K562 (cell line): ENCODE data around the gene ANGPTL7. TPM values are rescaled to one million over a fixed set of nuclear protein-coding genes. Genes with fewer than 3 reads are reported as not detected.

Experiments
- ATAC-seq: fragments of 200-7000 bp; cut with Tn5 transposase; 3 replicates; pipeline ENCODE4 v1.9.1; 2020; ENCODE audit warnings: moderate library complexity
- BruUV-seq: library from RNA; stranded (reverse); fragments of 400-500 nt; replicated peaks from 2 replicates; lab custom pipeline; 2021; lab: Mats Ljungman, UMichigan
- CTCF ChIA-PET: fragments of 300-600 bp; formaldehyde crosslinking; extraction: SDS; loops from one replicate; lab custom pipeline; 2021; ENCODE audit warnings: low intra/inter-chr PET ratio; lab: Yijun Ruan, JAX
- POLR2A ChIA-PET: fragments of 300-600, 350-650 bp; sonication (Branson Sonifier 250); formaldehyde crosslinking; extraction: SDS; loops from one replicate; lab custom pipeline; 2021; ENCODE audit warnings: antibody characterized with exemption, inconsistent platforms; lab: Yijun Ruan, JAX
- DNase-seq, 4 experiments: peaks; one replicate each; pipeline versions ENCODE4 v3.0.0 to v3.0.0-alpha.2; 2011 to 2018; ENCODE audit warnings: low spot score in 3 of 4, mixed read lengths in 3 of 4; ENCODE audit errors: extremely low read depth in 1 of 4
- FAIRE-seq: peaks from 2 replicates; lab custom pipeline; 2011; peaks lifted over from hg19 to GRCh38; lab: Jason Lieb, UNC
- H2AFZ ChIP-seq: 2 replicates; pipeline ENCODE4 v1.6.0; 2011; ENCODE audit warnings: low read depth, low read length, control low read depth, inconsistent platforms
- H3K27ac ChIP-seq: fragments of 200-600 bp; 3 replicates; pipeline ENCODE4 v1.8.0; 2011; ENCODE audit warnings: low read depth, mild to moderate bottlenecking, control low read depth, inconsistent platforms, low read length, moderate library complexity, mixed read lengths; ENCODE audit errors: extremely low read depth
- H3K27me3 ChIP-seq, 2 experiments: fragments of 300-600 bp in 1 of 2; 2 replicates in 1 of 2; 3 replicates in 1 of 2; pipeline versions ENCODE4 v1.6.0 to v1.8.0; 2011; ENCODE audit warnings: inconsistent platforms in 2 of 2, low read length in 2 of 2, mild to moderate bottlenecking in 1 of 2, mixed read lengths in 1 of 2, moderate library complexity in 1 of 2; ENCODE audit not compliant: control insufficient read depth in 2 of 2, insufficient read depth in 2 of 2
- H3K36me3 ChIP-seq: fragments of 300-600 bp; 3 replicates; pipeline ENCODE4 v1.8.0; 2011; ENCODE audit warnings: mild to moderate bottlenecking, low read length, inconsistent platforms; ENCODE audit not compliant: control insufficient read depth, insufficient read depth
- H3K4me1 ChIP-seq, 2 experiments: fragments of 200-600 bp in 1 of 2; replicated peaks in 1 of 2; 2 replicates in 1 of 2; 3 replicates in 1 of 2; pipeline versions ENCODE4 v1.5.1 to v1.8.0; 2011; ENCODE audit warnings: inconsistent platforms in 2 of 2, low read length in 2 of 2, mild to moderate bottlenecking in 1 of 2, mixed read lengths in 1 of 2, moderate library complexity in 1 of 2; ENCODE audit not compliant: control insufficient read depth in 2 of 2, insufficient read depth in 2 of 2
- H3K4me2 ChIP-seq: 2 replicates; pipeline ENCODE4 v1.6.1; 2011; ENCODE audit warnings: low read length, control low read depth, inconsistent platforms, mixed read lengths; ENCODE audit not compliant: insufficient read depth
- H3K4me3 ChIP-seq: fragments of 200-600 bp; sonication (generic), shearing (Covaris generic); 2 replicates; pipeline ENCODE4 v1.5.1; 2016; ENCODE audit warnings: control low read depth, inconsistent platforms
- H3K79me2 ChIP-seq: fragments of 200-600 bp; 3 replicates; pipeline ENCODE4 v1.8.0; 2011; ENCODE audit warnings: low read length, inconsistent platforms; ENCODE audit not compliant: control insufficient read depth, insufficient read depth
- H3K9ac ChIP-seq, 2 experiments: 2 replicates each; pipeline versions ENCODE4 v1.6.0 to v1.6.1; 2011; ENCODE audit warnings: low read depth in 2 of 2, low read length in 2 of 2, control low read depth in 1 of 2, inconsistent platforms in 1 of 2, mild to moderate bottlenecking in 1 of 2, mixed read lengths in 1 of 2; ENCODE audit not compliant: insufficient read depth in 1 of 2
- H3K9me1 ChIP-seq: one replicate; pipeline ENCODE4 v1.6.0; 2011; ENCODE audit warnings: inconsistent platforms, mild to moderate bottlenecking, low read length, moderate library complexity; ENCODE audit not compliant: control insufficient read depth, insufficient read depth
- H3K9me3 ChIP-seq: replicated peaks from 2 replicates; pipeline ENCODE4 v1.5.1; 2011; ENCODE audit warnings: low read depth, low read length, inconsistent platforms; ENCODE audit not compliant: control insufficient read depth, insufficient read depth
- H4K20me1 ChIP-seq: replicated peaks from 2 replicates; pipeline ENCODE4 v1.6.1; 2011; ENCODE audit warnings: low read length, inconsistent platforms, mixed read lengths; ENCODE audit not compliant: control insufficient read depth, insufficient read depth
- CBFA2T2 ChIP-seq: fragments of 450-650 bp; conservative IDR thresholded peaks from 2 replicates; pipeline ENCODE4 v1.6.1; 2017; ENCODE audit warnings: mild to moderate bottlenecking
- MCM7 ChIP-seq, 2 experiments: fragments of 450-650 bp; IDR thresholded peaks; 2 replicates each; pipeline ENCODE4 v1.6.1; 2016 to 2018
- NFIC ChIP-seq: fragments of 450-650 bp; IDR thresholded peaks from 2 replicates; pipeline ENCODE4 v1.6.1; 2017; ENCODE audit warnings: mild to moderate bottlenecking, inconsistent platforms
- PHF20 ChIP-seq: fragments of 450-650 bp; IDR thresholded peaks from 2 replicates; pipeline ENCODE4 v1.6.1; 2018; ENCODE audit not compliant: partially characterized antibody
- PHF8 ChIP-seq: fragments of 200-600 bp; sonication (generic); IDR thresholded peaks from 2 replicates; pipeline ENCODE4 v1.6.1; 2012; ENCODE audit warnings: mixed run types, mild to moderate bottlenecking, inconsistent platforms, low read length, moderate library complexity, borderline replicate concordance
- ZZZ3 ChIP-seq: fragments of 450-650 bp; IDR thresholded peaks from 2 replicates; pipeline ENCODE4 v1.6.1; 2016; ENCODE audit warnings: antibody characterized with exemption, mild to moderate bottlenecking, moderate library complexity
- WGBS: fragments of 100-300 bp; shearing (Covaris generic); methylation state at CpG from one replicate; pipeline ENCODE4 v1.1.6; 2016; ENCODE audit warnings: low coverage, mixed read lengths; ENCODE audit not compliant: insufficient coverage; ENCODE audit errors: missing lambda C conversion rate; 5-methylcytosine and 5-hydroxymethylcytosine counted together
- in situ Hi-C: fragments of 300-500 bp; cut with MboI; formaldehyde crosslinking; loops from 4 replicates; pipeline ENCODE4 v1.15.0; 2018; ENCODE audit warnings: inconsistent platforms, mixed read lengths
- intact Hi-C: fragments of 100-400 bp; cut with micrococcal nuclease; formaldehyde crosslinking; loops from 2 replicates; pipeline ENCODE4 v1.14.2; 2022
- polyA plus RNA-seq, 8 experiments: library from polyadenylated mRNA; depleted of rRNA in 4 of 8; stranded (reverse) in 5 of 8; unstranded in 3 of 8; fragments of >200 nt; fragmentation: Nextera tagmentation in 2 of 8; fragmentation: Illumina TruSeq in 1 of 8; extraction: Ambion mirVana in 2 of 8; extraction: Trizol in 1 of 8; gene quantifications; 2 replicates each; pipeline versions ENCODE4 v1.2.1 to v1.2.3, GENCODE V29; 2011 to 2014; ENCODE audit warnings: inconsistent platforms in 1 of 8, missing spikeins in 1 of 8
- total RNA-seq, 7 experiments: library from RNA; depleted of rRNA in 6 of 7; stranded (reverse); fragments of >200 nt in 6 of 7; fragmentation: Illumina TruSeq in 2 of 7; extraction: Trizol in 2 of 7; gene quantifications; 2 replicates each; pipeline versions ENCODE4 v1.2.1 to v1.2.3, GENCODE V29; 2011 to 2021; ENCODE audit warnings: low replicate concordance in 1 of 7
- TF ChIP-seq, protein P1 (sequence below): IDR thresholded peaks from 2 replicates; pipeline ENCODE4 v1.6.1; 2016; ENCODE audit warnings: missing genetic modification characterization, missing compliant biosample characterization
- TF ChIP-seq, protein P2 (sequence below): sonication (generic); formaldehyde crosslinking; IDR thresholded peaks from 2 replicates; pipeline ENCODE4 v1.8.0; 2022; ENCODE audit warnings: mild to moderate bottlenecking, missing genetic modification reagents
- TF ChIP-seq, protein P3 (sequence below), 2 experiments: fragments of 450-650 bp in 1 of 2; IDR thresholded peaks; 2 replicates each; pipeline ENCODE4 v1.6.1; 2011 to 2017; ENCODE audit warnings: low read depth in 2 of 2, antibody characterized with exemption in 1 of 2, borderline replicate concordance in 1 of 2, low read length in 1 of 2, mild to moderate bottlenecking in 1 of 2, mixed read lengths in 1 of 2; ENCODE audit not compliant: control insufficient read depth in 1 of 2

The ANGPTL7 gene
- total and polyA plus RNA-seq, 9 of the 15 experiments (the other 6 are each of a cell fraction or from before 2014, with no cell fraction given): not detected

DNA sequence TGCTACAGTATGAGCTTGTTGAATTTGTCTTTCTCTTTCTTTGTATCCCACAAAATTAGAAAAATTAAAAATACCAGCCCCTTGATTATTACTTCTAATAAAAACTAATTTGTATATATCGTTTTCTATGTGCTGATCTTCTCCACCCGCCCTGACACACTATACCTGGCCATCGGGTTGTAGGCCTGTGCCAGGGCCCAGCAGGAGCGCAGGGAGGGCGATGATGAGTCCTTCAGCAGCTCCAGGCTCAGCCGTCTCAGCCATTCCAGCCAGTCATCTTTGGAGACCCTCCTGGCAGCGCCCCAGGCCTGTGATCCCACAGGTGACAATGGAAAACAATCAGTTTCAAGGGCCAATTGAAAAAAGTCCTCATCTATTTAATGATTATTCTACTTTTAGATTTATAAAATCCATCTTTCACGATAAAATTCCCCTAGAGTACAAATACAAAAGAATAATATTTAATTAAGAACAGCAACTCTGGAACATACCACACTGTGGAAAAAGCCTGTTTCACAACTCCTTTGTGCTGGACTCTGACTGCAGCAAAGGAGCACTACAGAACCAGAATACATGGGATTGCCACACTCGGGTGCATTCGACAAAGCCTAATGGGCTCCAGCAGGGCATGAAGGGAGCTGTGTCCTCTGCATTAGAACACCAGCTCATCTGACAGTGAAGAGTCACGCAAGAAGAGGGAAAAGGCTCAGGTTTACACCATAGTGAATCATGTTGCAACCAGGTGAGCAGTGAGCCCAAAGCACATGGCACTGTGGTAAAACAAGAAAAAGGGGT lies 15.4 kb downstream of the ANGPTL7 start (continued):
- TF ChIP-seq, protein P1, sequence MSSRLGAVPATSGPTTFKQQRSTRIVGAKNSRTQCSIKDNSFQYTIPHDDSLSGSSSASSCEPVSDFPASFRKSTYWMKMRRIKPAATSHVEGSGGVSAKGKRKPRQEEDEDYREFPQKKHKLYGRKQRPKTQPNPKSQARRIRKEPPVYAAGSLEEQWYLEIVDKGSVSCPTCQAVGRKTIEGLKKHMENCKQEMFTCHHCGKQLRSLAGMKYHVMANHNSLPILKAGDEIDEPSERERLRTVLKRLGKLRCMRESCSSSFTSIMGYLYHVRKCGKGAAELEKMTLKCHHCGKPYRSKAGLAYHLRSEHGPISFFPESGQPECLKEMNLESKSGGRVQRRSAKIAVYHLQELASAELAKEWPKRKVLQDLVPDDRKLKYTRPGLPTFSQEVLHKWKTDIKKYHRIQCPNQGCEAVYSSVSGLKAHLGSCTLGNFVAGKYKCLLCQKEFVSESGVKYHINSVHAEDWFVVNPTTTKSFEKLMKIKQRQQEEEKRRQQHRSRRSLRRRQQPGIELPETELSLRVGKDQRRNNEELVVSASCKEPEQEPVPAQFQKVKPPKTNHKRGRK (tag): no peak
- TF ChIP-seq, all 486 proteins: peak for 0

DNA sequence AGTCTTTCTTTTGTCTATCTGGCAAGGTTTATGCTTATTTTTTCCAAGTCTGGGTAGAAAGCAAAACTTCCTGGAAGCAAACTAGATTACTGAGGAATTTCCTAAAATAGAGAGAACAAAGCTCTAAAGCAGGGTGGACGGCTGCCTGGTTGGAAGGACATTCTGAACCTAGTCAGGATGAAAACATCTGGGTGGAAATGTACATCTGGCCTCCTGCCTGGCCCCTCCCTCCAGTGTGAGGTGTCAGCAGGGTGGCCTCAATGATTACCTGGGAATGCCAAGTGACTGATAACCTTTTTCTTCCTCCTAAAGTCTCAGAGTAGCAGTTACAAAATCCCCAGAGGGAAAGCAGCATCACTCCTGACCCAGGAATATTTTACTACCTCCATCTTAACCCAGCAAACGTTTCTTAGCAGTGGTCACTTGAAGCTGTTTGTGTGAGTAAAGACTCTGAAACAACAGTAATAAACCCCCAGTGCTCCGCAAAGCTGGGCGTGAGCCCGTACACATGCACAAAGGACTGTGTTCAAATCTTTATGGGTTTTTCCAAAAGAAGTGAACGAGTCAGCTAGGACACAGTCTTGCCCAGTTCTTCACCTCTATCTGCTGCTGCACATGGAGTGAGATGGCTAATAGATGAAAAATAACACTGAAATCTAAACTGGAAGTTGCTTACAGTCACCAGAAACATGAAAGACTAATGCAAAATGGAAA lies 18.9 kb downstream of the ANGPTL7 start:
- no peak for DNase-seq
- 75% methylated on average over 6 of the region's 6 CpGs for WGBS
- Histone ChIP-seq H3K36me3 (peaks cover 97% of the 10 kb centered on the region), H3K4me1 (no peaks in the 10 kb centered on the region), H3K4me3 (no peak overlapping the region), H3K4me2 (no peak overlapping the region), H3K27me3 (no peaks in the 10 kb centered on the region), H3K9me1 (peaks cover 2% of the 10 kb centered on the region), H3K9me3 (no peaks in the 10 kb centered on the region), H3K79me2 (no peaks in the 10 kb centered on the region), H2AFZ (no peak overlapping the region), H3K9ac (no peak overlapping the region), H3K27ac (no peak overlapping the region), H4K20me1 (no peaks in the 10 kb centered on the region)
- intact Hi-C loops (no loop called here), in situ Hi-C loops (no loop called here)
- ChIA-PET CTCF (no interaction called here), POLR2A (interaction anchor here (0.6 to 1.3 kb wide), 6 partner anchors 15 to 878 kb away, joined by 3 to 6 read pairs (median 3); no protein-coding TSS in a partner anchor)
- no TSS peak for BruUV-seq
- ATAC-seq: no peak
- TF ChIP-seq NFIC: no peak
- TF ChIP-seq PHF20: no peak
- TF ChIP-seq PHF8: no peak
- TF ChIP-seq MCM7 (IDR thresholded peaks at IDR 0.05): no peak
- TF ChIP-seq ZZZ3: no peak
- TF ChIP-seq, protein P2, sequence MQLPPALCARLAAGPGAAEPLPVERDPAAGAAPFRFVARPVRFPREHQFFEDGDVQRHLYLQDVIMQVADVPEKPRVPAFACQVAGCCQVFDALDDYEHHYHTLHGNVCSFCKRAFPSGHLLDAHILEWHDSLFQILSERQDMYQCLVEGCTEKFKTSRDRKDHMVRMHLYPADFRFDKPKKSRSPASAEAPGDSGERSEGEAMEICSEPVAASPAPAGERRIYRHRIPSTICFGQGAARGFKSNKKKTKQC (CRISPR knock-in tag): no peak
- no peak for TF ChIP-seq CBFA2T2
- TF ChIP-seq, protein P3, sequence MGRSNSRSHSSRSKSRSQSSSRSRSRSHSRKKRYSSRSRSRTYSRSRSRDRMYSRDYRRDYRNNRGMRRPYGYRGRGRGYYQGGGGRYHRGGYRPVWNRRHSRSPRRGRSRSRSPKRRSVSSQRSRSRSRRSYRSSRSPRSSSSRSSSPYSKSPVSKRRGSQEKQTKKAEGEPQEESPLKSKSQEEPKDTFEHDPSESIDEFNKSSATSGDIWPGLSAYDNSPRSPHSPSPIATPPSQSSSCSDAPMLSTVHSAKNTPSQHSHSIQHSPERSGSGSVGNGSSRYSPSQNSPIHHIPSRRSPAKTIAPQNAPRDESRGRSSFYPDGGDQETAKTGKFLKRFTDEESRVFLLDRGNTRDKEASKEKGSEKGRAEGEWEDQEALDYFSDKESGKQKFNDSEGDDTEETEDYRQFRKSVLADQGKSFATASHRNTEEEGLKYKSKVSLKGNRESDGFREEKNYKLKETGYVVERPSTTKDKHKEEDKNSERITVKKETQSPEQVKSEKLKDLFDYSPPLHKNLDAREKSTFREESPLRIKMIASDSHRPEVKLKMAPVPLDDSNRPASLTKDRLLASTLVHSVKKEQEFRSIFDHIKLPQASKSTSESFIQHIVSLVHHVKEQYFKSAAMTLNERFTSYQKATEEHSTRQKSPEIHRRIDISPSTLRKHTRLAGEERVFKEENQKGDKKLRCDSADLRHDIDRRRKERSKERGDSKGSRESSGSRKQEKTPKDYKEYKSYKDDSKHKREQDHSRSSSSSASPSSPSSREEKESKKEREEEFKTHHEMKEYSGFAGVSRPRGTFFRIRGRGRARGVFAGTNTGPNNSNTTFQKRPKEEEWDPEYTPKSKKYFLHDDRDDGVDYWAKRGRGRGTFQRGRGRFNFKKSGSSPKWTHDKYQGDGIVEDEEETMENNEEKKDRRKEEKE (IDR thresholded peaks at IDR 0.05; ENCODE audit: borderline replicate concordance in 1 of 2, control insufficient read depth in 1 of 2, low read depth in 2 of 2, low read length in 1 of 2): no peak
- FAIRE-seq: no peak
